ENCODE results near the gene EARS2.

The EARS2 gene

DNA sequence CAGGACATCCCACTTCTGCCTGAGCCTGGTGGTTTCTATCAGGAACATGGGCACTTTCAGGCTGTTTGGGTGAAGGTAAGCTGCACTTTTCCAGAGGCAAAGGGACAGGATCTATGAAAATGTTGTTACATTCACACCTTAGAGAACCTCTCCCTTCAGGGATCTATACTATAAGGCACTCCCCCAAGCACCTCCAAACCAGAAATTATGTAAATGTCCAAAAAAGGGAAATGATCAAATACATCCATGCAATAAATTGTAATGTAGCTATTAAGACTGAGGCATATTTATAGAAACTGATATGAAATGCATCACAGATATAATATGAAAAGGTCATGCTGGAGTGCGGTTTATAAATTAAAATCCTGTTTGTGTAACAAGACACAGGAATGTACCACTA lies 80.9 kb downstream of the EARS2 start:
- no peak for DNase-seq

All from T-helper 1 cell (primary cell).